ENCODE measurements around the gene ASTN2.

DNA sequence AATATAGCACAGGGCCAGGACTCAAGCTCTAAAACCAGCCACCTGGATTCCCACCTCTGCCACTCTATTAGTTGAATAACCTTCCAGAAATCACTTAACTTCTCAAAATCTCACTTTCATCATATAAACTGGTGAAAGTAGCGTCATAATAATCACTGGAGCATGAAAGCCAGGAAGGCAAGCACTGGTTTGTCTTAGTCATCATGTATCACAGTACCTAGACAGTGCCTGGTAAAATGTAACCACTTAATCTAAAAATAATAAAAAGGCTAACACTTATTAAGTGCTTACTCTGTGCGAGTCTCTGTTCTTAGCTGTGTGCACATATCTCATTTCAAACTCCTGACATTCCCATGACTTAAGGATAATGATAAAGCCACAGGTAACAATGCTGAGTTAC, 109.4 kb downstream of the ASTN2 start:
- no peak for TF ChIP-seq TAF1 (IDR thresholded peaks at IDR 0.05; ENCODE audit: low read depth)
- TF ChIP-seq, protein P1, sequence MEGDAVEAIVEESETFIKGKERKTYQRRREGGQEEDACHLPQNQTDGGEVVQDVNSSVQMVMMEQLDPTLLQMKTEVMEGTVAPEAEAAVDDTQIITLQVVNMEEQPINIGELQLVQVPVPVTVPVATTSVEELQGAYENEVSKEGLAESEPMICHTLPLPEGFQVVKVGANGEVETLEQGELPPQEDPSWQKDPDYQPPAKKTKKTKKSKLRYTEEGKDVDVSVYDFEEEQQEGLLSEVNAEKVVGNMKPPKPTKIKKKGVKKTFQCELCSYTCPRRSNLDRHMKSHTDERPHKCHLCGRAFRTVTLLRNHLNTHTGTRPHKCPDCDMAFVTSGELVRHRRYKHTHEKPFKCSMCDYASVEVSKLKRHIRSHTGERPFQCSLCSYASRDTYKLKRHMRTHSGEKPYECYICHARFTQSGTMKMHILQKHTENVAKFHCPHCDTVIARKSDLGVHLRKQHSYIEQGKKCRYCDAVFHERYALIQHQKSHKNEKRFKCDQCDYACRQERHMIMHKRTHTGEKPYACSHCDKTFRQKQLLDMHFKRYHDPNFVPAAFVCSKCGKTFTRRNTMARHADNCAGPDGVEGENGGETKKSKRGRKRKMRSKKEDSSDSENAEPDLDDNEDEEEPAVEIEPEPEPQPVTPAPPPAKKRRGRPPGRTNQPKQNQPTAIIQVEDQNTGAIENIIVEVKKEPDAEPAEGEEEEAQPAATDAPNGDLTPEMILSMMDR (IDR thresholded peaks at IDR 0.05; ENCODE audit: poor library complexity, severe bottlenecking) = no peak
